HepG2 (cell line): Measurements from ENCODE around the gene MFN2. TPM values are rescaled to one million over a fixed set of nuclear protein-coding genes. Genes with fewer than 3 reads are reported as not detected.

Experiments
- ATF7 ChIP-seq, 2 experiments: fragments of 450-650 bp in 1 of 2; sonication (generic) in 1 of 2; formaldehyde crosslinking in 1 of 2; IDR thresholded peaks; 2 replicates each; pipeline versions ENCODE4 v1.4.0 to v1.6.1; 2016 to 2020; ENCODE audit warnings: antibody characterized with exemption in 1 of 2, mild to moderate bottlenecking in 1 of 2, missing genetic modification reagents in 1 of 2
- BRCA1 ChIP-seq: sonication (generic); formaldehyde crosslinking; IDR thresholded peaks from 2 replicates; pipeline ENCODE4 v1.4.0; 2020; ENCODE audit warnings: missing genetic modification reagents
- FOXA3 ChIP-seq: IDR thresholded peaks from 2 replicates; pipeline ENCODE4 v1.6.1; 2016; ENCODE audit warnings: missing genetic modification reagents, missing compliant biosample characterization
- KDM1A ChIP-seq: IDR thresholded peaks from 2 replicates; pipeline ENCODE4 v1.6.1; 2016; ENCODE audit warnings: missing compliant biosample characterization
- NAIF1 ChIP-seq: sonication (generic); formaldehyde crosslinking; IDR thresholded peaks from 2 replicates; pipeline ENCODE4 v1.5.0; 2020; ENCODE audit warnings: mild to moderate bottlenecking, missing genetic modification reagents, borderline replicate concordance
- NKX3-1 ChIP-seq: sonication (generic); formaldehyde crosslinking; IDR thresholded peaks from 2 replicates; pipeline ENCODE4 v1.5.0; 2020; ENCODE audit warnings: missing genetic modification reagents
- PHF8 ChIP-seq: sonication (generic); formaldehyde crosslinking; IDR thresholded peaks from 2 replicates; pipeline ENCODE4 v1.5.0; 2020; ENCODE audit warnings: missing genetic modification reagents
- PPARG ChIP-seq: conservative IDR thresholded peaks from 2 replicates; pipeline ENCODE4 v1.6.1; 2016; ENCODE audit warnings: missing biosample characterization, missing genetic modification reagents
- REXO4 ChIP-seq: sonication (generic); formaldehyde crosslinking; IDR thresholded peaks from 2 replicates; pipeline ENCODE4 v1.8.0; 2022; ENCODE audit warnings: missing genetic modification reagents, mild to moderate bottlenecking, borderline replicate concordance
- SNRNP70 ChIP-seq: fragments of 200-400 bp; formaldehyde crosslinking; IDR thresholded peaks from 2 replicates; pipeline ENCODE4 v1.6.1; 2017; ENCODE audit warnings: mild to moderate bottlenecking, low read depth, low read length, moderate library complexity
- U2AF2 ChIP-seq: fragments of 200-400 bp; formaldehyde crosslinking; IDR thresholded peaks from 2 replicates; pipeline ENCODE4 v1.6.1; 2017; ENCODE audit warnings: low read depth, mild to moderate bottlenecking, low read length
- WIZ ChIP-seq: sonication (generic); formaldehyde crosslinking; IDR thresholded peaks from 2 replicates; pipeline ENCODE4 v1.5.1; 2020; ENCODE audit warnings: mild to moderate bottlenecking, missing genetic modification reagents
- ZNF343 ChIP-seq: sonication (generic); formaldehyde crosslinking; IDR thresholded peaks from 2 replicates; pipeline ENCODE4 v1.4.0; 2020; ENCODE audit warnings: mild to moderate bottlenecking, missing genetic modification reagents
- ZNF549 ChIP-seq: sonication (generic); formaldehyde crosslinking; IDR thresholded peaks from 2 replicates; pipeline ENCODE4 v1.5.0; 2020; ENCODE audit warnings: missing genetic modification reagents
- ZNF816 ChIP-seq: sonication (generic); formaldehyde crosslinking; IDR thresholded peaks from 2 replicates; pipeline ENCODE4 v1.8.0; 2022; ENCODE audit warnings: missing genetic modification reagents, mild to moderate bottlenecking, borderline replicate concordance
- ZNF839 ChIP-seq: sonication (generic); formaldehyde crosslinking; IDR thresholded peaks from 2 replicates; pipeline ENCODE4 v1.4.0; 2020; ENCODE audit warnings: missing genetic modification reagents, mild to moderate bottlenecking, borderline replicate concordance
- ZNF841 ChIP-seq: sonication (generic); formaldehyde crosslinking; IDR thresholded peaks from 2 replicates; pipeline ENCODE4 v1.8.1; 2023; ENCODE audit warnings: missing genetic modification reagents, borderline replicate concordance
- polyA plus RNA-seq, 8 experiments: library from polyadenylated mRNA; depleted of rRNA in 3 of 8; stranded (reverse) in 7 of 8; unstranded in 1 of 8; fragments of >200 nt; fragmentation: Illumina TruSeq in 4 of 8; extraction: Trizol in 4 of 8; gene quantifications; 2 replicates each; pipeline versions ENCODE4 v1.2.1 to v1.2.3, GENCODE V29; 2011 to 2016; ENCODE audit warnings: low read depth in 4 of 8, missing spikeins in 1 of 8, mixed read lengths in 1 of 8; ENCODE audit not compliant: insufficient read depth in 1 of 8
- total RNA-seq, 5 experiments: library from RNA; depleted of rRNA; stranded (reverse); fragments of >200 nt; fragmentation: Illumina TruSeq; extraction: Trizol; gene quantifications; 2 replicates each; pipeline ENCODE4 v1.2.3, GENCODE V29; 2016; ENCODE audit warnings: low read depth in 1 of 5
- TF ChIP-seq, protein P1 (sequence below): sonication (generic); IDR thresholded peaks from 2 replicates; pipeline ENCODE4 v1.6.1; 2016; ENCODE audit warnings: low read depth, borderline replicate concordance
- TF ChIP-seq, protein P2 (sequence below): sonication (generic); formaldehyde crosslinking; IDR thresholded peaks from 2 replicates; pipeline ENCODE4 v1.5.0; 2020; ENCODE audit warnings: missing genetic modification reagents, mild to moderate bottlenecking, borderline replicate concordance
- TF ChIP-seq, protein P3 (sequence below): sonication (generic); formaldehyde crosslinking; IDR thresholded peaks from 2 replicates; pipeline ENCODE4 v1.4.0; 2020; ENCODE audit warnings: mild to moderate bottlenecking, missing genetic modification reagents
- TF ChIP-seq, protein P4 (sequence below): sonication (generic); formaldehyde crosslinking; IDR thresholded peaks from 2 replicates; pipeline ENCODE4 v1.5.1; 2020; ENCODE audit warnings: missing genetic modification reagents, mild to moderate bottlenecking, borderline replicate concordance
- TF ChIP-seq, protein P5 (sequence below): sonication (generic); formaldehyde crosslinking; IDR thresholded peaks from 2 replicates; pipeline ENCODE4 v1.4.0; 2020; ENCODE audit warnings: mild to moderate bottlenecking, missing genetic modification reagents

MFN2 gene
- total and polyA plus RNA-seq, 2 of the 13 experiments (the other 11 are each of a cell fraction or from before 2014, with no cell fraction given), result 38.7 to 60.9 TPM

DNA sequence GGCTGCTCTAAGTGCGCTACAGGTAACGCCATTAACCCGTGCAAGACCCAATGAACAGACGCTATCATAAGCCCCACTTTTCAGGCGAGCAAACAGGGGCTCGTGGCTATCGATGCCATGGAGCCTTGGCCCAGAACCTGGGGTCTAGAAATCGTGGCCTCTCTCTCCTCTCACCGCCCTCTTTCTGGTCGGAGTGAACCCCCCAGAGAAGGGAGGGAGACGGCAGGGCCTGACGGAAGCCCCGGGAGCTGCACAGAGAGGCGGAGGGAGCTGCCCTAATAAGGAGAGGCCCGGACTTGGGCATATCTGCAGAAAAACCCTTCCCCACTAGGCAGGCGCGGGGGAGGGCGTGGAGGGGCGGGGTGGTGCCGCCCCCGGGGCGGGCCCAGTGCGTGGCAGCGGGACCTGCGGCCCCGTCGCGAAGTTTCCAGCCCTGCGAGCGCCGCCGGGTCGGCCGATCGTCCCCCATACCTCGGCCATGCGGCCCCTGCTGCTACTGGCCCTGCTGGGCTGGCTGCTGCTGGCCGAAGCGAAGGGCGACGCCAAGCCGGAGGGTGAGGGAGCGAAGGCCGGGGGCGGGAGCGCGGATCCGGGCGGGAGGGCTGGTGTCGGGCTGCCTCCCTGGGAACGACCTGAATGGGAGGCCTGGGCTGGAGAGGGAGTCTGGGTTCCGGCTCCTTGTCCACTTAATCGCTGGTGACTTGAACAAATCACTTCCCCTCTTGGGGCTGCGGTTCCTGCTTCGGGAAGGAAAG, 45.8 kb upstream of the MFN2 start, which contains the start of gene PLOD1 (continued):
- TF ChIP-seq, protein P1, sequence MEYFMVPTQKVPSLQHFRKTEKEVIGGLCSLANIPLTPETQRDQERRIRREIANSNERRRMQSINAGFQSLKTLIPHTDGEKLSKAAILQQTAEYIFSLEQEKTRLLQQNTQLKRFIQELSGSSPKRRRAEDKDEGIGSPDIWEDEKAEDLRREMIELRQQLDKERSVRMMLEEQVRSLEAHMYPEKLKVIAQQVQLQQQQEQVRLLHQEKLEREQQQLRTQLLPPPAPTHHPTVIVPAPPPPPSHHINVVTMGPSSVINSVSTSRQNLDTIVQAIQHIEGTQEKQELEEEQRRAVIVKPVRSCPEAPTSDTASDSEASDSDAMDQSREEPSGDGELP, result no peak
- TF ChIP-seq, protein P2, sequence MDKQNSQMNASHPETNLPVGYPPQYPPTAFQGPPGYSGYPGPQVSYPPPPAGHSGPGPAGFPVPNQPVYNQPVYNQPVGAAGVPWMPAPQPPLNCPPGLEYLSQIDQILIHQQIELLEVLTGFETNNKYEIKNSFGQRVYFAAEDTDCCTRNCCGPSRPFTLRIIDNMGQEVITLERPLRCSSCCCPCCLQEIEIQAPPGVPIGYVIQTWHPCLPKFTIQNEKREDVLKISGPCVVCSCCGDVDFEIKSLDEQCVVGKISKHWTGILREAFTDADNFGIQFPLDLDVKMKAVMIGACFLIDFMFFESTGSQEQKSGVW (CRISPR knock-in tag), result no peak
- no peak for TF ChIP-seq ZNF841
- TF ChIP-seq KDM1A (CRISPR knock-in tag), result no peak
- TF ChIP-seq, protein P3, sequence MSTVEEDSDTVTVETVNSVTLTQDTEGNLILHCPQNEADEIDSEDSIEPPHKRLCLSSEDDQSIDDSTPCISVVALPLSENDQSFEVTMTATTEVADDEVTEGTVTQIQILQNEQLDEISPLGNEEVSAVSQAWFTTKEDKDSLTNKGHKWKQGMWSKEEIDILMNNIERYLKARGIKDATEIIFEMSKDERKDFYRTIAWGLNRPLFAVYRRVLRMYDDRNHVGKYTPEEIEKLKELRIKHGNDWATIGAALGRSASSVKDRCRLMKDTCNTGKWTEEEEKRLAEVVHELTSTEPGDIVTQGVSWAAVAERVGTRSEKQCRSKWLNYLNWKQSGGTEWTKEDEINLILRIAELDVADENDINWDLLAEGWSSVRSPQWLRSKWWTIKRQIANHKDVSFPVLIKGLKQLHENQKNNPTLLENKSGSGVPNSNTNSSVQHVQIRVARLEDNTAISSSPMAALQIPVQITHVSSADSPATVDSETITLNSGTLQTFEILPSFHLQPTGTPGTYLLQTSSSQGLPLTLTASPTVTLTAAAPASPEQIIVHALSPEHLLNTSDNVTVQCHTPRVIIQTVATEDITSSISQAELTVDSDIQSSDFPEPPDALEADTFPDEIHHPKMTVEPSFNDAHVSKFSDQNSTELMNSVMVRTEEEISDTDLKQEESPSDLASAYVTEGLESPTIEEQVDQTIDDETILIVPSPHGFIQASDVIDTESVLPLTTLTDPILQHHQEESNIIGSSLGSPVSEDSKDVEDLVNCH (CRISPR knock-in tag), result no peak
- TF ChIP-seq ZNF549 (CRISPR knock-in tag), result no peak
- TF ChIP-seq WIZ (CRISPR knock-in tag), result 0 out of 2 replicates have a peak, but pooled peaks have one; percentile 38
- TF ChIP-seq, protein P4, sequence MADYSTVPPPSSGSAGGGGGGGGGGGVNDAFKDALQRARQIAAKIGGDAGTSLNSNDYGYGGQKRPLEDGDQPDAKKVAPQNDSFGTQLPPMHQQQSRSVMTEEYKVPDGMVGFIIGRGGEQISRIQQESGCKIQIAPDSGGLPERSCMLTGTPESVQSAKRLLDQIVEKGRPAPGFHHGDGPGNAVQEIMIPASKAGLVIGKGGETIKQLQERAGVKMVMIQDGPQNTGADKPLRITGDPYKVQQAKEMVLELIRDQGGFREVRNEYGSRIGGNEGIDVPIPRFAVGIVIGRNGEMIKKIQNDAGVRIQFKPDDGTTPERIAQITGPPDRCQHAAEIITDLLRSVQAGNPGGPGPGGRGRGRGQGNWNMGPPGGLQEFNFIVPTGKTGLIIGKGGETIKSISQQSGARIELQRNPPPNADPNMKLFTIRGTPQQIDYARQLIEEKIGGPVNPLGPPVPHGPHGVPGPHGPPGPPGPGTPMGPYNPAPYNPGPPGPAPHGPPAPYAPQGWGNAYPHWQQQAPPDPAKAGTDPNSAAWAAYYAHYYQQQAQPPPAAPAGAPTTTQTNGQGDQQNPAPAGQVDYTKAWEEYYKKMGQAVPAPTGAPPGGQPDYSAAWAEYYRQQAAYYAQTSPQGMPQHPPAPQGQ (CRISPR knock-in tag), result no peak
- TF ChIP-seq ZNF343 (CRISPR knock-in tag), result 0 out of 2 replicates have a peak, but pooled peaks have one; percentile 40
- TF ChIP-seq ZNF816 (CRISPR knock-in tag), result no peak
- no peak for TF ChIP-seq BRCA1 (CRISPR knock-in tag)
- TF ChIP-seq NKX3-1 (CRISPR knock-in tag), result peak; percentile 81
- TF ChIP-seq PPARG, result no peak; the same call in 1 of the 2 replicates
- 0 out of 2 replicates have a peak, but pooled peaks have one; percentile 77 for TF ChIP-seq REXO4 (CRISPR knock-in tag)
- no peak for TF ChIP-seq U2AF2
- TF ChIP-seq, protein P5, sequence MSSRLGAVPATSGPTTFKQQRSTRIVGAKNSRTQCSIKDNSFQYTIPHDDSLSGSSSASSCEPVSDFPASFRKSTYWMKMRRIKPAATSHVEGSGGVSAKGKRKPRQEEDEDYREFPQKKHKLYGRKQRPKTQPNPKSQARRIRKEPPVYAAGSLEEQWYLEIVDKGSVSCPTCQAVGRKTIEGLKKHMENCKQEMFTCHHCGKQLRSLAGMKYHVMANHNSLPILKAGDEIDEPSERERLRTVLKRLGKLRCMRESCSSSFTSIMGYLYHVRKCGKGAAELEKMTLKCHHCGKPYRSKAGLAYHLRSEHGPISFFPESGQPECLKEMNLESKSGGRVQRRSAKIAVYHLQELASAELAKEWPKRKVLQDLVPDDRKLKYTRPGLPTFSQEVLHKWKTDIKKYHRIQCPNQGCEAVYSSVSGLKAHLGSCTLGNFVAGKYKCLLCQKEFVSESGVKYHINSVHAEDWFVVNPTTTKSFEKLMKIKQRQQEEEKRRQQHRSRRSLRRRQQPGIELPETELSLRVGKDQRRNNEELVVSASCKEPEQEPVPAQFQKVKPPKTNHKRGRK, result 0 out of 2 replicates have a peak, but pooled peaks have one; percentile 70
- peak; percentile 91 for TF ChIP-seq PHF8 (CRISPR knock-in tag)
- no peak for TF ChIP-seq ATF7 (IDR thresholded peaks at IDR 0.05)
- no peak for TF ChIP-seq ATF7 (CRISPR knock-in tag; IDR thresholded peaks at IDR 0.05)
- TF ChIP-seq FOXA3, result peak; percentile 50
- TF ChIP-seq ZNF839 (CRISPR knock-in tag), result no peak
- TF ChIP-seq SNRNP70, result no peak
- no peak for TF ChIP-seq NAIF1 (CRISPR knock-in tag)
